Stimulated activated CD8-positive, alpha-beta memory T cell treated with anti-CD3 and anti-CD28 coated beads, Interleukin-4, amount 100 ng/mL, for 48 hours (primary cell): ENCODE measurements around the gene TTC31.

Experiments used
- DNase-seq: peaks from one replicate; pipeline ENCODE4 v3.0.0-alpha.2; 2020

TTC31 gene

DNA sequence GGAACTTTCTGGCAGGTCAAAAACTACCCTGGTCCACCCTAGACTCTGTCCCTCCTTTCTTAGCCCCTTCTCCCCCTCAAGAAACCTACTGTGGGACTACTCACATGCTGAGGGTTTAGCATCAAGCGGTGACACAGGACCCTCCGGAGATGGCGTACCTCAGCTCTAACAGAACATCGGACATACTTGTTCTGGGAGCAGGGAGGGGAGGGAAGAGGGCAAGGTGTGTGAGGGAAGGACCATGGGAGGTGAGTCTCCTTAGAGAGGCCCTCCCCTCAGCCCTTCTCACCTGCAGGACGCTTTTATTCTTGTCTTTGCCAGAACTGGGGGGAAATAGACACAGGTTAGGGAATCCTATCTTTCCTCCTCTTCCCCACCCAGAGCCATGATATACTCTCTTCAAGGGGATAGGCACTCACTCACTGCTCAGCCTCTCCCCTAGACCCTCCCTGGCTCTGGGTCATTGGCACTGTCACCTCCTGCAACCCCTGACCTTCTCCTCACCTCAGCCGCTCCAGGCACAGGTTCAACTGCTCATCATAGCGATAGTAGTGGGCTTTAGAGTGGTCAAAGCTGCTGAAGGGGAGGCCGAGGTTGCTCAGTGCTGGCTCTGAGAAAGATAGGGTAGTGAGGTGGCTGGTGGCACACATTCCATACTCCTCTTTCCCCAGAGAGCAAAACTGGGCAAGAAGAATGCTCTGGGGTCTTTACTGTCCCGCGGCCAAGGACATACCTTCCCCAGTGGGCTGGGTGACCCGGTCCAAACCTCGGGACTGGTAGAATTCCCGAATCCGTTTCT is 22.8 kb downstream of the TTC31 start:
- no peak for DNase-seq

DNA sequence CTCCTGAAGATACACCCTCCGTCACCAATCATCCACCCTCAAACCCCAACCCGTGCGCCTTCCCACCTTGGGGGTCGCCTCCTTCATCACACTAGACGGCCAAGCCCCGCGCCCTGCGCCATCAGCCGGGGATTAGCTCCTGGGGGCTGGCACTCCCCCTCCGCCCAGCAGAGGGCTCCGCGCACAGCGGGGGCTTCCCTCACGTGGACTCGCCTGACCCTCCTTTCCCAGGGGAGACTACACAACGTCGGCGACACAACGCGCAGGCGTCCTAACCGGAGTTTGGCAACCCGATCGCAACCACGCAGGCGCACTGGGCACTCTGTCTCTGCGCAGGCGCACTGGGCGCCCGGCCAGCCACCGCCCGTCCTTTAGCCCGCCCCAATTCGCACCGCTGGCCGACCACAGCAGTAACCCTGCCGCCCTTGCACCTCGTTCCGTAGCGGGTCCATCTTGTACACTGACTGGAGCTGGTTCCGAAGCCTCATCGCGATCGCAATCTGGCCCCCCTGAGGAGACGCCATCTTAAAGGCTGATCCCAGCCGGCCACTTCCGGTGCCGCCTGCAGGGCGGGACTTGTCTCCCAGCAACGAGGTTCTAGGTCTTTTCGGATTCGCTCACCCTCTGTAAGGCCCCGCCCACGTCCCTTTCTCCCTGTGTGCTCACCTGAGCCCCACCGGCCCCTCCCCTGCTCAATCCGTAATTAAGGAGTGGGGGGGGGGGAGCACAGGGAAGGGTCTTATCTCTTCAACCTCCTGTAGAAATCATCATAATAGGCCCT is 24.5 kb downstream of the TTC31 start, which contains the start of gene PCGF1:
TSS of gene PCGF1 (minus strand) at position 551 of the 781 bp plus-strand sequence. CDS start at position 524, 27 bp downstream.
- peak; percentile 100 for DNase-seq

DNA sequence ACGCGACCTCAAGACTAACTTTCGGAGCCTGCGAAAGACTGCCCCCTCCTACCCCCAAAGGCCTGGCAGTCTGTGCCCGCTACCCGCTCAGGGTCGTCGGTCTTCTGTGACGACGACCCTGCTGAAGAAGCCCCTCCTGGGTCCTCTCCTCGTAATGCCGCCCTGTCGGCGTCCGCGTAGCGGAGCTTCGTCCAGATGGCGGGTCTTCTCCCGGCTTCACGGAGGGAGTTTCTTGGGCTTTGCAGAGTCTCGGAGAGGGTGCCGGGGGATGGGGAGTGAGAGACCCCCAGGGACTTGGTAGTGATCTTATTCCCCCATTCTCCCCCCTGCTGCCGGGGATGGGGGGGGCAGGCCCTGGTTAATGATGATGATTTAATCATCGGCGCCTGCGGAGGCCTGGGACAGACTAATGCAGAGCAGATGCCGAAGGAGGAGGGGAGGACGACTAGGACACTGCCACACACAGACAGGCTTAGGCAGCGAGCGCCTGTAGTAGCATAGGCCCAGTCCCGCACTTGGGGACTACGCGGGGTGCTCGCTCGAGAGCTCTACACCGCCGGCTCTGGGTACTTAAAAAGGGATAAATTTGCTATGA is 25.1 kb downstream of the TTC31 start:
- DNase-seq, result peak; percentile 40

DNA sequence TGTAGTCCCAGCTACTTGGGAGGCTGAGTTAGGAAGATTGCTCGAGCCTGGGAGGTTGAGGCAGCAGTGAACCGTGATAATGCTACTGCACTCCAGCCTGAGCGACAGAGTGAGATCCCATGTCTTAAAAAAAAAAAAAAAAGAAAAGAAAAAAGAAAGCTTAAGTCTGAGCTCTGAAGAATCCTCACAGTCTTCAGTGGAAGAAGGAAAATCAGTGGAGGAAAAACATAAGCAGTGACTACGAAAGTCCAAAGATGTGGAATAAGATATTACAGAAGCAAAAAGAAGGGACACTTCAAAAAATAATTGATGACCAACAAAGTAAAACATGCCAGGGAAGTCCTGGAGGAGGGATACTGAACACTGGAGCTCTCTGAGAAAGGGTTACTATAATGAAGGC is 27.4 kb downstream of the TTC31 start:
- DNase-seq, result no peak

DNA sequence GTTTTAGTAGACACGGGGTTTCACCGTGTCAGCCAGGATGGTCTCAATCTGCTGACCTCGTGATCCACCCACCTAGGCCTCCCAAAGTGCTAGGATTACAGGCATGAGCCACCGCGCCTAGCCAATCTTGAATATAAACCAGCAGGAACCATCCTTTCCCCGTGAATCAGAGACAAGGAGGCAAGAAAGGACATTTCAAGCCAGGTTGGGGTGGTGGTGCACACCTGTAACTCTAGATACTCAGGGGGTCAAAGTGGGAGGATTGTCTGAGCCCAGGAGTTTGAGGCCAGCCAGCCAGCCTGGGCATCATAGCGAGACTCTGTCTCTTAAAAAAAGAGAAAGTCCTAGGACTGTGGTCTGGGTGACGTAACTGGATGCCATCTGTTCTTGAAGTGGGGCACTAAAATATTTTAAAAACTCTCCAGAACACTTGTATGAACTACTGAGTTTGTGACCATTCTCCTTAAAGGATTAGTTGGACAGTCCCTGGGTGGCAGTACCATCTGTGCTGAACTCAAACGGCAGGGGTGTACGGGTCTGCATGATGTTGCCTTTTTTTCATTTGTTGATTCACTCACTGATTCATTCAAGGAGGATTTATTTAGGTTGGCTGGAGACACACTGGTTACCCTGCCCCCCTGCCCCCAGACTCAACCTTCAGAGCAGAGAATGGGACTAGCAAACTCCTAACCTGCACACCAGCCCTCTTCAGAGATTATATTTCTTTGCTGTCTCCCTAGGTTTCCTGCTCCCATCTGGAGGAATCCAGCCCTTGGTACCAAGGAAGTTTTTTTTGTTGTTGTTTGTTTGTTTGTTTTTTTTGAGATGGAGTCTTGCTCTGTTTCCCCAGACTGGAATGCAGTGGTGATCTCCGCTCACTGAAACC is 28.5 kb downstream of the TTC31 start:
- no peak for DNase-seq

DNA sequence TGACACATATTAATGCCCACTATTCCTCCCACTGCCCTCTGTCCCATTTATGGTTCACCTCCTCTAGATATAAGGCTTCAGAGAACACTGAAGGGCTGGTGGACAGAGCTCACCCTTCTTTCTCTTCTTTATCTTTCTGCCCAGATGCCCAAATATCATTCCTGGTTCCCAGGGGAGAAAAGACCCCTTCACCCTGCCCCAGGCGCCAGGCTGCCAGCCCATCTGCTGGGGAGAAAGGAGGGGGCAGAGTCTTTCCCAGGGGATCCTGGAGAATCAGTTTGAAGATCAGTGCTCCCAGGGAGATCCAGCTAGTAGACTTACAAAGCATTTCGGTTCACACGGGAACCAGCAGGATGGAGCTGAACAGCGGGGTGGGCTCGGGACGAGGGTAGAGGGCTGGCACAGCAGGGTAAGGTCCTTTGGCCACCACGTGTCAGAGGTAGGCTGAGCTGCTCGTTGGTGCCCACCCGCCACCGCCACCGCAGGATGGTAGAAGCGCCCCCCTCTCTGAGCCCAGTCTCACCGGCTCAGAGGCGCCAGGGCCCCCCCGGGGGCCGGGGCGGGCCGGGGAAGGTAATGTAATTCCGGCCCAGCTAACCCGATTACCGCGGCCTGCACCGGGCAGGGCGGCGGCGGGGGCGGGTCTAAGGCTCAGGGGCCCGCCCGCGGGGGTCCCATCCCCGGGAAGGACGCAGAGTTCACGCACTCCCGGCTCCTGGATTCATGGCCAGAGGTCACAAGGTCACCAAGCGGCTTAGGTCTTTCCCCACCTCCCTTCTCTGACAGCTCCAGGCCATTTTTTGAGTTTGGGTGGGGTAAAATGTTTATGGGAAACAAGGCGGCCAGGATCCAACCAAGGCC is 30.1 kb downstream of the TTC31 start:
- no peak for DNase-seq

DNA sequence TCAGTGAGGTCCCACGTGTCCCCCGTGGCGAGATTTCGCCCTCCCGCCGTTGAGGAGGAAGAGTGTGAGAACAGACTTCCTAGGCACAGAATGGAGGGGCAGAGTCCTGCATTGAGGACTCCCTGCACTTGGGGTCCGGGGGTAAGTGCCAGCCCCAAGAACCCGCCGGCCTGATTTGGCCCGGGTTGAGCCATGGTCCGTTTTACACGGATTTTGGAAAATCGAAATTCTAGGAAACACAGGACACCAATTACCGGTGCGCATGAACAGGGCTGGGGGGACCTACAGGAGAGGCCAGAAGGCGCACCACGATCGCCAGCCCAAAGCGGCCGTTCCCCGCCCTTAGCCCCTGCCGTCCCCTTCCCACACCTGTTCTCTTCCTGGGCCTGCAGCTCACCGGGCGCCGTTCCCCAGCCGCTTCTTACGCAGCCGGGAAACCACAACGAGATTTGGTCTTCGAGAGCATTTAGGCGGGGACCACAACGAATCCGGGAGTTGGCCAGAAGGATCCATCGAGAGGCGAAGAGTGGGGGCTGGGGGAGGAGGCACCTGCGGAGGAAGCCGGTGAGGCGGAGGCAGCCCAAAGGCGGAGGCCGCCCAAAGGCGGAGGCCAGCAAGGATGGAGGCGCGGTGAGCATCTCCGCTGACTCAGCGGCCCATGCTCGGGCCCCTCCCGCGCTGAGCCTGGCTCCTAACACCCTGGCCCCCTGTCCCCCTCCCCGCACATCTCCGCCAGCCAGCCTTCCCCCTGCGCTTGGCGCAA is 30.9 kb downstream of the TTC31 start:
- DNase-seq, result peak; percentile 51

DNA sequence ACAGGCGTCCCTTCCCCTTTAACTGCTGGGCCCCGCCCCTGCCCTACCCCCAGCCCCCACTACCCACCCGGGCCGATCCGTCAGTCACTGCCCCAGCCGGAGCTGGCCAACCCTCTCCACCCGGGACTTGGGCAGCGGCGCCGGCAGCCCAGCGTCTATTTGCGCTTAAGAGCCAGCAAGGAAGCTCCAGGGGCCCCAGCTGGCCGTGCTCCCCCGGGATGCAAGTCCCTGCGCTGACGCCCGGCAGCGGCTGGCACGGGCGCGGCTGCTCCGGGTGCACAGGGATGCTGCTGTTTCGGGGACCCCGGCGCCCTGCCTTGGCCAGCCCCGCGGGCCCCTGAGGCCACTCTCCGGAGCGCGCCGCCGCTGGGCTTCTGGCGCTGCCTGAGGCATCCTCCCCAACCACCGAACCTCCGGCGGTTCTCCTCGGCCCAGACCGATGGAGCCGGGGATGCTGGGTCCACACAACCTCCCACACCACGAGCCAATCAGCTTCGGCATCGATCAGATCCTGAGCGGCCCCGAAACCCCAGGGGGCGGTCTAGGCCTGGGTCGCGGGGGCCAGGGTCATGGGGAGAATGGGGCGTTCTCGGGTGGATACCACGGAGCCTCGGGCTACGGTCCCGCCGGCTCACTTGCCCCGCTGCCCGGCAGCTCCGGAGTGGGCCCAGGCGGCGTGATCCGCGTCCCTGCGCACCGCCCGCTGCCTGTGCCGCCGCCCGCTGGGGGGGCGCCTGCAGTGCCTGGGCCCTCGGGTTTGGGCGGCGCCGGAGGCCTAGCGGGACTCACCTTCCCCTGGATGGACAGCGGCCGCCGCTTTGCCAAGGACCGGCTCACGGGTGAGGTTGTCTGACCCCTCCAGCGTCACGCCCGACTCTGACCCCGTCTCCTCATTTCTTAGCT is 31.7 kb downstream of the TTC31 start, which contains the start of gene TLX2:
TSS of gene TLX2 (plus strand) at position 83 of the 903 bp plus-strand sequence. CDS start at position 440, 357 bp downstream.
- no peak for DNase-seq

DNA sequence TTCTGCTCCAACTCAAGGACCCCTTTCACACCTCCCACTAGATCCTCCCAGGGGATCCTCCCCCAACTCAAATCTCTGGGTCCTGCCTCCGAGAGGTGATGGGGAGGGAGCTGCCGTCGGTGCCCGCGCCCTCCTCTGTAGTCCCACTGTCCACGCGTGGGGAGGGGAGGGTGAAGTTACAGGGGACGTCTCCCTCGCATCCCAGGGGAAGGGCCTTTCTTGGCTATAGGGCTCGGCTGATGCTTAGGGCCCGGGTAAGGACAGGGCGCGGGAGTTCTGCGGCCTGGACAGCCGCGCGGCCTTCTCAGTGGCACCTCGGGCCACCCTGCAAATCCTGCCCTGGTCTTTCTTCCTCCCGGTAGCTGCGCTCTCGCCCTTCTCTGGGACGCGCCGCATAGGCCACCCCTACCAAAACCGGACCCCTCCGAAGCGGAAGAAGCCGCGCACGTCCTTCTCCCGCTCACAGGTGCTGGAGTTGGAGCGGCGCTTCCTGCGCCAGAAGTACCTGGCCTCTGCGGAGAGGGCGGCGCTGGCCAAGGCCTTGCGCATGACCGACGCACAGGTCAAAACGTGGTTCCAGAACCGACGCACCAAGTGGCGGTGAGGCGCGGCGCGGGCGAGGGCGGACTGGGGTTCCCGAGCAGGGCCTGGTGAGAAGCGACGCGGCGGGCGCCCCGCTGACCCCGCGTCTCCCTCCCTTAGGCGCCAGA is 32.5 kb downstream of the TTC31 start:
- no peak for DNase-seq

DNA sequence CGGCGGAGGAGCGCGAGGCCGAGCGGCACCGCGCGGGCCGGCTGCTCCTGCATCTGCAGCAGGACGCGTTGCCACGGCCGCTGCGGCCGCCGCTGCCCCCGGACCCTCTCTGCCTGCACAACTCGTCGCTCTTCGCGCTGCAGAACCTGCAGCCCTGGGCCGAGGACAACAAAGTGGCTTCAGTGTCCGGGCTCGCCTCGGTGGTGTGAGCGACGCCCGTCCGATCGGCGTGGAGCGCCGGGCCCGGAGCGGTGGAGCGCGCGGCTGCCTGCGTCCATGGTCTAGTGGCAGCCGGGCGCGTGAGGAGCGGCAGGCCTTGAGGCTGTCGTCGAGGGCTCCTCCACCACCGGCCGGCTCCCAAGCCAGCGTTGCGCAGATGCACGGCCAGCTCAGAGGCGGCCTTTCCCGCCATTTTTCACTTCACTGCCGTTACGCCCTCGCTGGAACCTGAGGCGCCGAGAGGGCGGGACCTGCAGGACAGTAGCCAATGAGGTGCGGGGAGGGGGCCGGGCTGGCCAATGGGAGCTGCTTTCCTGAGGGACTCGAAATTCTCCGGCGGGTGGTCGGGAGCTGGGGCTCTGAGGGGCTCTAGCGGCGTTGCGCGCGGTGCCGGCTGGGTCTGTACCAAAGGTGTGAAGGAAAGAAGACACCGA is 33.2 kb downstream of the TTC31 start:
- DNase-seq, result peak; percentile 83

DNA sequence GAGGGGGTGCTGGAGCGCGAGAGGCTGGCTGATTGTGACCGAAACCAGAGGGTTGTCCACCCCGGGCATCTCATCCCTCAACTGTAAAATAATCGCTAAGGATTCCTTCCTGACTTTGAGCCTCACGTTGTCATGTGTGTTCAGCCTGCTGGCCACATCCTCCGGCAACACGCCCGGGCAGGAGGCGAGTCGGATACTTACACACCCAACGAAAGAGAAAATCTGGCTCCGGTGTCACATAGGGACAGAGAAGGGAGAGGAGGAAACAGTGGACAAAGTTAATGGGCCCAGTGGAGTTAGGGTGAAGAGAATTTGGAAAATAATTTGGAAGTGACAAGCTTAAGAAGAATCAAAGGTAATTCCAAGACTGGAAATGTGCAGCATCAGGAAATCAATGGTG is 33.8 kb downstream of the TTC31 start:
- no peak for DNase-seq

DNA sequence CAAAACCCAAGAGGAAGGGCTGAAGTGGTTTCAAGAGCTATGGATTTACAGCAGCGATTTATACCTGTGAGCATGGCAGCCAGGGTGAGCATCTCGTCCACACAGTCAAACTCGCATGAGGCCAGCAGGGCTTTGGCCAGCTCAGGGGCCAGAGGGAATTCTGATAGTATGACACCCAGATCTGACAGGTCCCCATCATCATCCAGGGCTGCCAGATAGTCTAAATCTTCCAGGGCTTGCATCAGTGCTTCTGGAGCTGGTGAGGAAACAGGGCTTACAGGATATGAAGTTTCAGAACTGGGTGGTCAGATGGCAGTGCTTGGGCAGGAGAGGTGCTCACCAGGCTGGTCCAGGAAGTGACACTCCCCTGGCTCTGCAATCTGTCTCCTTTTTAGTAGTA is 39.6 kb downstream of the TTC31 start:
- no peak for DNase-seq

DNA sequence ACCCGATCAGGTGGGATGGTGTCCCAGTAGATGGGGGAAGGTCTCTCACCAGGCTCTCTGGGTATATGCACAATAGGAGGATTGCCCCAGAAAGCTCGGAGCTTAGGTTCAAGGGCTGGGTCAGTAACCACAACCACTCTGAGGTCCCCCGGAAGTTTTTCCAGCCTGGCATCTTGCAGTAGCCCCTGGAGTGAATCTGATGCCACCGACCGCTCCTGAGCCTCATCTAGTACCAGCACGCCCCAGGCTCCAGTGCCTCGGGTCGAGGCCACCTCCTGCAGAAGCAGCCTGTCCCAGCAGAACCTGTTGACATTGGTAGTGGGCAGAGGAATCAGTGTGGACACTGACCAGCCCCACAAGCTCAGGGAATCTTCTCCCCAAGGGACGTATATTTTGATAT is 41.1 kb downstream of the TTC31 start:
- DNase-seq, result no peak

DNA sequence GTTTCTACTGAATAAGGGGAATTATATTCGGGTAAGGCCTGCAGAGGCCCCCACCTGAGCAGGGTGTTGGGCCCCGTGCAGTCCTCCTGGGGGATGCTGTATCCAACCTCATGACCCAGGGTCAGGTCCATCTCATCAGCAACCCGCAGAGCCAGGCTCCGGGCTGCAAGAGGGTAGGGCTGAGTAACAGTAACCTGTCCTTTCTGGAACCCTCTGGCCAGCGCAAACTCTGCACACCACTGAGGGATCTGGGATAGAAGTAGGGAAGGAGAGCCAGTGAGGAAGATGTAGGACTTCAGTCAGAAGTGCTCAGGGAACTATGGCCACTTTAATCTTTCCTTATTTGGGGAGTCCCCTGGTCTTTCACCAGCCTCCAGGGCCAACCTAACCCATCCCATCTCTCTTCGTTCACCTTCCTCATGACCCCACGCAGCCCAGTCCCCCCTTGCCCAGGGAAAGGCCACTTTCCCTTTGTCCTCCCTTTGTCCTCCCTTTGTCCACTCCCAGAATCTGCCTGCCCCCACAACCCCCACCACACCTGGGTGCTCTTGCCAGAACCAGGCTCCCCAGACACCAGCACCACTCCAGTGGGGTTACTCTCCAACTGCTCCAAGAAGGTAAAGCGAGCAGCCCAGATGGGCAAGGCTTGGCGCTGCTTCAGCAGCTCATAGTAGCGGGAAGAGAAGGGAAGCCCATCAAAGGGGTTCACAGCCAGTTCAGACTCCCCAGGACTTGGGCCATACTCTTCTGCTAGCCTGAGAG is 42.3 kb downstream of the TTC31 start:
- DNase-seq, result no peak

DNA sequence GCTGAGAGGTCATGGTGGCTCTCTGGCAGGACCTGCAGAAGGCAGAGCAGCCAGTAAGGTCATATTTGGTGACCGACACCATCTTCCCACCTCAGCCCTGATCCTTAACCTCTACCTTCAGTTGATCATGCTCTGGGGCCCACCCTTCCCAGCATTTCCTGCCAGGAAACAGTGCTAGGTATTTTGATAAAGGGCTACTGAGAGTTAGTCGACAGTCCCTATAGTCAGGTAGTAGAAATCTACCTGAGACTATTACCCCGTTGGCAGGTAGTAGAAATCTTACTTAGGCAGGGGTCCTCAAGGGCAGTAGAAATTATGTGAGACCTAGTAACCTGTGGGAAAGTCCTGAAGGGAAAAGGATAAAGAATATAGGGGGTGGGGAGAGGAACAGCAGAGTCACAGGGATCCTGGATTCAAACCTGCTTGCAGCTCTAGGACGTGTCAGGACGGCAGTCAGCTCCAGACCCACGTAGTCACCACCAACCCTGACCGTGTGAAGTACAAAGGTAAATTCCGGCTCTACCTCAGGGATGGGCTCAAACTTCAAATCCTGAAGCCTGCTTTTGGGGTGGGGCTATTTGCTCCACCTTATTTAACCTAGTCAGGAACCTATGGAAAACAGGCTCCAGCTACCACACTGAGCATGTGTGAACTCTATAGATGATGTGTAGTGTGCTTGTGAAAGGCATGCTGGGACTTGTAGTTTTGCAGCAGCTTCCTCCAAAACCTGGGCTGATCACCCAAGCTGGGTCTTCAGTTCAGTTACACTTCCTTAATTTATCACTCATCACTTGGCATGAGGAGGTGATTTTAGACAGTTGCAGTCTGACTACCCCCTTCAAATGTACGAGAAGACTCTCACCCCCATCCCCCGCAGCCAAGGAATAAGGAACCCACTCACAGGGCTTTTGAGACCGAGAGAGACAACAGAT is 43.1 kb downstream of the TTC31 start, which contains the start of gene DQX1:
TSS of gene DQX1 (minus strand) at position 515 of the 932 bp plus-strand sequence. CDS start at position 13, 502 bp downstream.
- no peak for DNase-seq

DNA sequence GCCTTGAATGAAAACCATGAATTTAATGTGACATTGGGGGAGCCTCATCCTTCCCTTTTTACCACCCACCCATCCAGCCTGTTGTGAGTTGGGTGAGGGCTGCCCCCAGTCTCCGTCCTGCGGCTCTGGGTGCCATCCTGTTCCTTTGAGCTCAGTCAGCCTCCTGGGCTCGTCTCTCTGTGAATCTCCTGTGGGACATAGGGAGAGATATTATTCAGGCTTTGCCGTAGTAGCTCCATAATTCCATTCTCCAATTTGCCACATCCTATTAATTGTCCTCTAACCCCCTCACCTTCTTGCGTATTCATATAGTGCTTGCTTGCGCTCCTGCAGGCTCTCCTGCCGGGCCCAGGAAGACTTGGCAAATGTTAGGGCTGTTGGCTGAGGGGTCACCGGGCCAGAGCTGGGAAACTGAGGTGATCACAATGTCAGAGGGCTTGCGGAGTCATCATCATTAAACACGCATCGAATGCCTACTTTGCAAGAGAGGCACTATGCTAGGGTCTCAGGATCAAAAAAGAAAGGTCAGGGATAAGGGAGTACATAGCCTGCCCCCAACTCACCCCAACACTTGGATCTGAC is 43.9 kb downstream of the TTC31 start:
- DNase-seq, result no peak
